OCI-LY3 (cell line): ENCODE results near the gene CCS.
"Not testable (repeated sequence)": the region's sequence is repeated elsewhere in the genome, so short reads cannot be mapped to it uniquely, and the experiment has no call there.

Source experiments
- H2AFZ ChIP-seq: fragments of 200-600, 300-600 bp; shearing (Covaris generic); 2 replicates; pipeline ENCODE4 v1.6.0; 2014; ENCODE audit warnings: antibody characterized with exemption, low read depth, low read length
- H3K27ac ChIP-seq: fragments of 200-600, 300-600 bp; sonication (generic); 2 replicates; pipeline ENCODE4 v1.5.1; 2014; ENCODE audit warnings: mild to moderate bottlenecking, low read length, moderate library complexity, mixed read lengths
- H3K27me3 ChIP-seq: fragments of 200-600, 300-600 bp; sonication (generic); 2 replicates; pipeline ENCODE4 v1.6.1; 2014; ENCODE audit warnings: low read depth, low read length, mixed read lengths
- H3K36me3 ChIP-seq: fragments of 200-600, 300-600 bp; sonication (generic); replicated peaks from 2 replicates; pipeline ENCODE3; 2014; ENCODE audit warnings: low read depth, low read length, mixed read lengths
- H3K4me1 ChIP-seq: fragments of 300-600, 200-600 bp; sonication (generic); 2 replicates; pipeline ENCODE4 v1.6.1; 2014; ENCODE audit warnings: low read length, mixed read lengths
- H3K4me2 ChIP-seq: fragments of 200-600, 300-600 bp; sonication (generic); 2 replicates; pipeline ENCODE4 v1.6.1; 2014; ENCODE audit warnings: low read length, mixed read lengths
- H3K4me3 ChIP-seq: fragments of 300-600, 200-600 bp; sonication (generic); 2 replicates; pipeline ENCODE4 v1.5.1; 2014; ENCODE audit warnings: antibody characterized with exemption, mild to moderate bottlenecking, low read length, moderate library complexity
- H3K79me2 ChIP-seq: fragments of 300-600, 200-600 bp; shearing (Covaris generic); 2 replicates; pipeline ENCODE4 v1.6.1; 2014; ENCODE audit warnings: mild to moderate bottlenecking, low read length, mixed read lengths
- H3K9ac ChIP-seq: fragments of 300-600, 200-600 bp; shearing (Covaris generic); 2 replicates; pipeline ENCODE4 v1.6.0; 2014; ENCODE audit warnings: mild to moderate bottlenecking, low read length, moderate library complexity
- H3K9me3 ChIP-seq: fragments of 200-600, 300-600 bp; shearing (Covaris generic); 2 replicates; pipeline ENCODE4 v1.6.1; 2014; ENCODE audit warnings: low read length, mixed read lengths; ENCODE audit not compliant: insufficient read depth
- H4K20me1 ChIP-seq: fragments of 200-600, 300-600 bp; sonication (generic); 2 replicates; pipeline ENCODE4 v1.6.1; 2016; ENCODE audit warnings: low read length, mixed read lengths; ENCODE audit not compliant: insufficient read depth
- CTCF ChIP-seq: fragments of 200-600, 300-600 bp; sonication (generic); IDR thresholded peaks from 2 replicates; pipeline ENCODE4 v1.5.1; 2014; ENCODE audit warnings: antibody characterized with exemption, low read length, low read depth
- EZH2phosphoT487 ChIP-seq: fragments of 200-600 bp; shearing (Covaris generic); IDR thresholded peaks from 2 replicates; pipeline ENCODE4 v1.6.1; 2018; ENCODE audit warnings: antibody characterized with exemption, mixed run types, low read depth

CCS gene

GRCh38 chr11:66592457-66593302 is at the start of gene CCS, which contains the start of gene CCDC87:
Gene CCS, plus strand, starts transcription at chr11:66593185. Its CDS starts 77 bp downstream, at chr11:66593262.
Gene CCDC87, minus strand, starts transcription at chr11:66593063. Its CDS starts 48 bp downstream, at chr11:66593015.
- peak within 1 kb of the TSS; percentile 88 for H3K4me3 ChIP-seq
- peak within 1 kb of the TSS; percentile 91 for H3K4me2 ChIP-seq
- no peaks in the 10 kb centered on the region for H4K20me1 ChIP-seq
- H3K4me1 ChIP-seq: peaks cover 10% of the 10 kb centered on the region
- peak within 1 kb of the TSS; percentile 91 for H3K9ac ChIP-seq
- peaks cover 9% of the 10 kb centered on the region for H3K79me2 ChIP-seq
- H2AFZ ChIP-seq: peak within 1 kb of the TSS; percentile 80
- H3K9me3 ChIP-seq: no peaks in the 10 kb centered on the region
- peaks cover 4% of the 10 kb centered on the region for H3K36me3 ChIP-seq
- H3K27ac ChIP-seq: peak within 1 kb of the TSS; percentile 26; the same call in 1 of the 2 replicates
- TF ChIP-seq CTCF (peak; percentile 56), EZH2phosphoT487 (no peak)
- no peaks in the 10 kb centered on the region for H3K27me3 ChIP-seq

- no peaks in the 10 kb centered on the region for H3K9me3 ChIP-seq
- no peaks in the 10 kb centered on the region; the same call in 1 of the 2 replicates for H3K79me2 ChIP-seq
- 0 out of 2 replicates have a peak, but pooled peaks cover 2% of the 10 kb centered on the region for H3K27me3 ChIP-seq
- peak overlapping the region; percentile 84 for H3K9ac ChIP-seq
- H3K27ac ChIP-seq: peak overlapping the region; percentile 25
- peak overlapping the region; percentile 82 for H3K4me3 ChIP-seq
- H3K4me2 ChIP-seq: peak overlapping the region; percentile 96
- peaks cover 22% of the 10 kb centered on the region for H3K4me1 ChIP-seq
- no peak overlapping the region for H2AFZ ChIP-seq
- peaks cover 13% of the 10 kb centered on the region for H3K36me3 ChIP-seq
- TF ChIP-seq CTCF (peak; percentile 80), EZH2phosphoT487 (no peak)
- H4K20me1 ChIP-seq: no peaks in the 10 kb centered on the region
Observed at GRCh38 chr11:66543263-66544107, 49.5 kb upstream of the CCS start.

- peaks cover 22% of the 10 kb centered on the region for H3K4me1 ChIP-seq
Observed at GRCh38 chr11:66544952-66545351, 48.0 kb upstream of the CCS start.

GRCh38 chr11:66545701-66546367 is 47.2 kb upstream of the CCS start, which contains the start of gene ZDHHC24:
Gene ZDHHC24, minus strand, starts transcription at chr11:66546048. Its CDS starts 45 bp downstream, at chr11:66546003.
- Histone ChIP-seq H3K9me3 (no peaks in the 10 kb centered on the region), H3K4me2 (peak within 1 kb of the TSS; percentile 96), H3K27ac (peak within 1 kb of the TSS; percentile 61), H3K79me2 (no peaks in the 10 kb centered on the region; the same call in 1 of the 2 replicates), H3K27me3 (0 out of 2 replicates have a peak, but pooled peaks cover 4% of the 10 kb centered on the region), H3K9ac (peak within 1 kb of the TSS; percentile 84), H4K20me1 (no peaks in the 10 kb centered on the region), H3K4me1 (peaks cover 22% of the 10 kb centered on the region), H3K36me3 (peaks cover 9% of the 10 kb centered on the region), H3K4me3 (peak within 1 kb of the TSS; percentile 82), H2AFZ (peak within 1 kb of the TSS; percentile 89)
- no peak for TF ChIP-seq EZH2phosphoT487
- no peak for TF ChIP-seq CTCF

More at GRCh38 chr11:66544952-66545351, 48.0 kb upstream of the CCS start:
- not testable (repeated sequence) for H2AFZ ChIP-seq, H3K9me3 ChIP-seq, H3K79me2 ChIP-seq, H3K27me3 ChIP-seq, H4K20me1 ChIP-seq, H3K36me3 ChIP-seq
- H3K27ac ChIP-seq: peak overlapping the region; percentile 61; the same call in 1 of the 2 replicates
- peak overlapping the region; percentile 96 for H3K4me2 ChIP-seq
- peak overlapping the region; percentile 84 for H3K9ac ChIP-seq
- H3K4me3 ChIP-seq: peak overlapping the region; percentile 82
